HG02938 (cell line): ENCODE measurements around the gene KRT76.

Experiments
- ATAC-seq: cut with Tn5 transposase; IDR thresholded peaks from one replicate; pipeline ENCODE4 v1.9.1; 2021; ENCODE audit warnings: mild to moderate bottlenecking, moderate library complexity; ENCODE audit not compliant: unreplicated experiment

The KRT76 gene

GRCh38 chr12:52813203-52813819 lies 36.2 kb upstream of the KRT76 start:
- no peak for ATAC-seq

- no peak for ATAC-seq
Observed at GRCh38 chr12:52812749-52813148, 35.6 kb upstream of the KRT76 start.

- ATAC-seq, result no peak
Observed at GRCh38 chr12:52812073-52812400, 34.9 kb upstream of the KRT76 start.

GRCh38 chr12:52811191-52812072 lies 34.3 kb upstream of the KRT76 start:
- no peak for ATAC-seq

- ATAC-seq, result no peak
Observed at GRCh38 chr12:52810554-52810953, 33.4 kb upstream of the KRT76 start.

GRCh38 chr12:52809166-52809565 lies 32.0 kb upstream of the KRT76 start:
- ATAC-seq, result no peak

- ATAC-seq, result no peak
Observed at GRCh38 chr12:52808573-52809160, 31.5 kb upstream of the KRT76 start.

GRCh38 chr12:52807544-52808470 lies 30.7 kb upstream of the KRT76 start:
- no peak for ATAC-seq

- no peak for ATAC-seq
Observed at GRCh38 chr12:52806821-52807543, 29.8 kb upstream of the KRT76 start.

GRCh38 chr12:52806169-52806811 lies 29.1 kb upstream of the KRT76 start:
- no peak for ATAC-seq

- no peak for ATAC-seq
Observed at GRCh38 chr12:52805739-52806138, 28.6 kb upstream of the KRT76 start.

GRCh38 chr12:52805000-52805399 lies 27.9 kb upstream of the KRT76 start:
- ATAC-seq, result no peak

GRCh38 chr12:52802442-52802841 lies 25.3 kb upstream of the KRT76 start:
- no peak for ATAC-seq

- no peak for ATAC-seq
Observed at GRCh38 chr12:52801773-52802172, 24.6 kb upstream of the KRT76 start.

GRCh38 chr12:52800259-52800917 lies 23.2 kb upstream of the KRT76 start:
- ATAC-seq, result no peak

GRCh38 chr12:52799505-52800211 lies 22.5 kb upstream of the KRT76 start:
- no peak for ATAC-seq

GRCh38 chr12:52798671-52799504 lies 21.7 kb upstream of the KRT76 start:
- no peak for ATAC-seq
